ENCODE results near the gene SDCBP2. TPM values are rescaled to one million over a fixed set of nuclear protein-coding genes. Genes with fewer than 3 reads are reported as not detected.

SDCBP2 gene
- total RNA-seq, 1 experiment from 2014 or later = 2.0 TPM

DNA sequence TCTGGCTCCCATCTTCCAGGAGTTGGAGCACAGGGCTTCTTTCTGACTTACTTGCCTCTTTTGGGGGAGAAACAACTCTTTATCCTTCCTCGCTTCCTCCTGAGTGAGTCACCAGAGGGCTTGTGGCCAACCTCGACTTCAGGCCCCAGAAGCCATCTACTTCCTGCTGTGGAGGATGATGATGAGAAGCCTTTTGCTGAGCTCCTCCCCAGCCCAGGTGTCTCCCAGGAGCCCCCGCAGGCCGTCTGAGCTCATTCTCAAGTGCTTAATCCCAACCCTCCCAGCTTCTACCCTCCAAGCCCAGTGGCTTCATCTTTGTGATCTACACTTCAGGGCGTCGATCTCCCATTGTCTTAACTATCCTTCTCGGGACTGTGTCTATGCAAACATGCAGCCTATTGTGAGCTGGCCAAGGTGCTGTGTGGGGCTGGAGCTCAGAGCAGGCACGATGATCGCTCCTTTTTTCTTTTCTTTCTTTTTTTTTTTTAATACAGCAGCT, 27.9 kb downstream of the SDCBP2 start:
- DNase-seq (ENCODE audit: low spot score) = no peak
- in situ Hi-C loops (cut with HindIII; ENCODE audit: low sequenced_read_pairs) = no loop called here

DNA sequence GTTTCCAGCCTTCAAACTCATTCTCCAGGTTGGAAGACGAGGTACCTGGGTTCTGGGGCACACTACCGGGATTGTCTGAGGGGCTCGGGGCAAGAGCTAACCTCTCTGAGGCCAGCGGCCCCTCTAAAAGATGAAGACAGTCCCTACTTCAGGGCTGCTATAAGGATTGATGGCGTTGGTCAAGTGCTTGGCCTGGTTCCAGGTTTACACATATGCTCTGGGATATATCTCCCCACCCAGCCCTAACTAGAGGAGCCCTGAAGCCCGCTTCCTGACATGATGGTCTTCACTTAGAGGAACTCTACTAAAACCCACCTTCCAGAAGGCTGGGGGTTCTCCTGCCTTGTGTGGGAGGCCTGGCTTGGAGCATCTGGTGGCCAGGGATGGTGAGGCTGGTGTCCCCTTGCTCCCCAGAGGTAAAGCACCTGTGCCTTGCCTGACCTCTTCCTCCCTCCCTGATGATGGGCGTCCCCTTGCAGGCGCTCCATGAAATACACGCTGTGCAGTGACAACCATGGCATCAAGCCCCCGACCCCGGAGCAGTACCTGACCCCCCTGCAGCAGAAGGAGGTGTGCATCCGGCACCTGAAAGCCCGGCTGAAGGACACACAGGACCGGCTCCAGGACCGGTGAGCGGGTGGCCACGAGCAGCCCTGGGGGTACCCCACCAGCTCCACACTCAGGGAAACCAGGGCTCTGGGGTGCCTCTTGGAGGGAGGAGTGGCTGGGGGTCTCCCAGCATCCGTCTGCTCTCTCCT, 28.7 kb downstream of the SDCBP2 start:
- in situ Hi-C loops (cut with HindIII; ENCODE audit: low sequenced_read_pairs) = no loop called here
- no peak for DNase-seq (ENCODE audit: low spot score)

DNA sequence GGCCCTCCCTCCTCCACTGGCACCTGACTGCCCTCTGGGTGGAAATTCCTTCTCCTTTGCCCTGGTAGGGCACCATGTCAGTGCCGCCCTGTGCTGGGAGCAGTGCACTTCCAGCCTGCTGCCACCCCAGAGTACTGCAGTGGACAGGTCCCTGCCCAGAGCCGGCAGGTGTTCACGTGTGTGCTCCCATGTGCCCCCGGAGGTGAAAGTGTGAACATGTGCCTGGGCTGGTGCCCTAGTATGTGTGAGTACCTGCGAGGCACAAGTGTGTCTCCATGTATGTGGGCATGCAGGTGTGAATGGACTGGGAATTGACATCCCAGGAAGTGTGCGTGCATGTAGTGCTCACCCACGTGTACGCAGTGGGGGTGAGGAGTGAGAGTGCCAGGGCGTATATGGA, 29.4 kb downstream of the SDCBP2 start:
- DNase-seq (ENCODE audit: low spot score) = no peak
- in situ Hi-C loops (cut with HindIII; ENCODE audit: low sequenced_read_pairs) = no loop called here

DNA sequence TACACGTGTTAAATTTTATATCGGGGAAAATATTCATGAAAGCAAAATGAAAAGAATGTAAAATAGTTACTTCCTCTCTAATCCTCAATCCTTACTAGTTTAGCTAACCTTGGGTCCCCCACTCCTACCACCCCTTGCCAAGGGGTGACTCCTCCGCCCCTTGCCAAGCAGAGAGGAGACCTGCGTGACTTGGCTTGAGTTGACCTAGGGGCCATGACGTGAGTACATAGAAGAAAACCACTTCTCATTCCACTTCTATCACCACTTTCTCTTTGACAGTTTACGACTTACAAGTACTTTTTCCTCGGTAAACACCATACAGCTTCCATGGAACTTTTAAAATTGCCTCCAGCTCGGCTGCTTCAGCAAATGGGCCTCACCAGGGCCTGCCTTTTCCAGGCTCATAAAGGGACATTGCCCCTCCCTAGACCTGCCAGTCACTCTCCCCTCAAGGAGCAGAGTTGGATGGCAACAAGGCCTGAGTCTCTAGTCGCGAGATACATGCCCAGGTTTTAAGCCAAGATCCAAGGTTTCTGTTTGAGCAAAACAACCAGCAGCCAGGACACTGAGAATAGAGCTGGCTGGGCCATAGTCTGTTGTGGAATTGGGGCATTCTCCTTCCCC, 29.9 kb downstream of the SDCBP2 start:
- in situ Hi-C loops (cut with HindIII; ENCODE audit: low sequenced_read_pairs) = no loop called here
- DNase-seq (ENCODE audit: low spot score) = no peak

DNA sequence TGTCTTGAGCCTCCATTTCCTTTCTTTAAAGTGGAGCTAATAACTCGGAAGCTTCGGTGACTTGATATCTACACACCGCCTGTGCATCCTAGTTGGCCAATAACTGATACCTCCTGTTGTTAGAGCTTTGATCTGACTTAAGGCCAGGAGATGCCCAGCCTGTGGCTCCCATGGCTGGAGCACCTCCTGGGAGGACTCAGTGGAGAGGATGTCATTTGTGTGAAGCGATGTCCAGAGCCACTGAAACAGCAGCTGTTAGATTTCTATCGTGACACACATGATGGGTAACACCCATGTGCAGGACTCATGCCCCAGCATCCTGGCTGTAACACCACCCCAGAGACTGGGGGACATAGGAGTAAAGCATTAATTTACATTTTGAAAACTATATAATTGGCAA, 30.8 kb downstream of the SDCBP2 start:
- DNase-seq (ENCODE audit: low spot score) = no peak
- in situ Hi-C loops (cut with HindIII; ENCODE audit: low sequenced_read_pairs) = no loop called here

DNA sequence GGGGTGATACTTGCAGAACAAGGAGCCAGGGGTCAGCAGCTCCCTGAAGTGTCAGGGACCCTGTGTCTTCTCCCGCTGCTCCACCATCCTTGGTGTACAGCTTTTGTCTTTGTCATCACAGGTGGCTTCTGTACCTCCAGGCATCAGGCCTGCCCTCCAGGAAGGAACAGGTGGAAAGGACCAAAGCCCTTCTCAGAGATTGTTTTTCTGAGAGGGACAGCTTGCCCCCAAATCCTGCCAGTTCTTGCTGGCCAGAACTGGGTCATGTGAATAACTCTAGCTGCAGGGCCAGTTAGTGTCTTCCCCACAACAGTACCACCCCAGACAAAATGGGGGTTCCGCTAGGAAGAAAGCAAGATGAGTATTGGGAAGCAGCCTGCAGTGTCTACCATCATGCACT, 31.5 kb downstream of the SDCBP2 start:
- DNase-seq (ENCODE audit: low spot score) = peak; percentile 78
- in situ Hi-C loops (cut with HindIII; ENCODE audit: low sequenced_read_pairs) = no loop called here

DNA sequence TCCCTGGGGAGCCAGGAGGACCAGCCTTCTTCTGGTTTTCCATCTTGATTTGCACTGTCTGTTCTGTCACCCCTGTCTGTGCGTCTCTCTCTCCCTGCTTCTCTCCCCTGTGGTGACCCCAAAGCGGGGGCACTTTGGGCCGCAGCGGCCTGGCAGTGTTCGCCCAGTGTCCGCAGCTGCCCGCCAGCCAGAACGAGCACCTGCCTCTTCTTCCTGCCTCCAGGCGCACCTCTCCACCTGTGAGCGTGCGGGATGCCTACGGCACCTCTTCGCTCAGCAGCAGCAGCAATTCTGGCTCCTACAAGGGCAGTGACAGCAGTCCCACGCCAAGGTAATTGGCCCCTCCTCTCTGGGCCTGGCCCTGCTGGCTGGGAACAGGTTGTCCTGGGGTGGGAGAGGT, 32.0 kb downstream of the SDCBP2 start:
- in situ Hi-C loops (cut with HindIII; ENCODE audit: low sequenced_read_pairs) = no loop called here
- DNase-seq (ENCODE audit: low spot score) = no peak

DNA sequence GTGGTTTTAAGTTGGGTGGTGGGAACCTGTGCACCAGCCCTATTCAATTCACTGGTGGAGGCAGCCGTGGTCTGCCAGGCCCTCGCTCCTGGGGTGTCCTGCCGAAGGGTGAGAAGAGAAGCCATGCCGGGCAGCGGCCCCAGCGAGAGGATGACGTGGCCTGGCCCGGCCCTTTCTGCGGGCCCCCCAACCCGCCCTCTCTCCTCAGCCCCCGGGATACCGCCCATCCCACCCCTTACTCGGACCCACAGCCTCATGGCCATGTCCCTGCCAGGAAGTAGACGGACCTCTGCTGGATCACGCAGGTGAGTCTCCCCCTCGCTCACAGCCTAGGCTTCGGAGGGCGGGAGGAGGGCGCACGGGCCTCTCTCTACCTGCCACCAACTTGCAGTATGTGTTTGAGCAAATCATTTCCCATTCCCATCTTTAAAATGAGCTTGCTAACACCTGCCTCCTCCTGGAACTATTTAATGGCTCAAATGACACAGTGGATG, 32.8 kb downstream of the SDCBP2 start:
- in situ Hi-C loops (cut with HindIII; ENCODE audit: low sequenced_read_pairs) = no loop called here
- no peak for DNase-seq (ENCODE audit: low spot score)

DNA sequence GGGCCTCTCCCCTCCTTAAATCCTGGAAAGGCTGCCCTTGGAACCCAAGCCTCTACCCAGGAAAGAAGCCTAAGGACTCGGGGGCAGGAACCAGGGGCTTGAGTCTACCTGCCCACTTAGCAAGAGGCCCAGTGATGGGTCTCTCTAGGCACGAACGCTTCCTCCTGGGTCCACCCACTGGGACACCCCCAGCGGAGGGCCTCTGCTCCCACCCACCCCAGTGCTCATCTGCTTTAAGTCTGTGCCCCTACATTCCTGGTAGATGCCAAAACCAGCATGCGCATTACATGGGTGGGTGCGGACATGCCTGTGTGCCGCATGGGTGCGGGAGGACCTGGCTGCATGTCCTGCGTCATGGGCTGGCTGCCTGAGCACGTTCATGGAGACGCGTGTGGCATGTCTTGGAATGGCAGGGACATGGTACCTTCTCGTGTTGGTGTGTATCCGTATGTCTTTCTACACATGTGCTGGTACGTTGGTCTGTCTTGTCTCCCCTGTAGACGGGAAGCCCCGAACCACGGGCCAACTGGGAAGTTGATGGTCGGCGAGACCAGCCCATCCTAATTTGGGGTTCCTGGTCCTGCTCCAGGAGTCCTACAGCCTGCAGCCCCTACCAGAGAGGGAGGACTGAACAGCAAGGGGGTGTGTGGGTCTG, 33.5 kb downstream of the SDCBP2 start:
- in situ Hi-C loops (cut with HindIII; ENCODE audit: low sequenced_read_pairs) = no loop called here
- no peak for DNase-seq (ENCODE audit: low spot score)

DNA sequence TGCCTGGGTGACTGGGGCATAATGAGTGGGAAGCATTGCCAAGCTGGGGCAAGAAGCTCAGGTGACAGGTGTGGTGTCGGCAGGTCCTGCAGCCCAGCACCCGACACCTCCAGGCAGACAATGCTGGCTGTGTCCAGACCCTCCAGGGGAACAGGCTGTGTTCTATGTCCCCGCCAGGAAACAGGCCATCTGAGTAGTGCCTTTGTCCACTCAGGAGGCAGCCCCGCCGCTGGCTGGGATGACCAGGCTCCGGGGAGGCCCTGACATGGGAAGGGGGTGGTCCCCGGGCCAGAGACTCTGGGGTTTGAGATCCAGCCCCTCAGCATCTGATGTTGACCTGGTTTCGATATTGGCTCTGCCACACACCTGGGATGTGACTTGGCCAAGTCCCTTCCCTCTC, 34.4 kb downstream of the SDCBP2 start:
- in situ Hi-C loops (cut with HindIII; ENCODE audit: low sequenced_read_pairs) = no loop called here
- no peak for DNase-seq (ENCODE audit: low spot score)

DNA sequence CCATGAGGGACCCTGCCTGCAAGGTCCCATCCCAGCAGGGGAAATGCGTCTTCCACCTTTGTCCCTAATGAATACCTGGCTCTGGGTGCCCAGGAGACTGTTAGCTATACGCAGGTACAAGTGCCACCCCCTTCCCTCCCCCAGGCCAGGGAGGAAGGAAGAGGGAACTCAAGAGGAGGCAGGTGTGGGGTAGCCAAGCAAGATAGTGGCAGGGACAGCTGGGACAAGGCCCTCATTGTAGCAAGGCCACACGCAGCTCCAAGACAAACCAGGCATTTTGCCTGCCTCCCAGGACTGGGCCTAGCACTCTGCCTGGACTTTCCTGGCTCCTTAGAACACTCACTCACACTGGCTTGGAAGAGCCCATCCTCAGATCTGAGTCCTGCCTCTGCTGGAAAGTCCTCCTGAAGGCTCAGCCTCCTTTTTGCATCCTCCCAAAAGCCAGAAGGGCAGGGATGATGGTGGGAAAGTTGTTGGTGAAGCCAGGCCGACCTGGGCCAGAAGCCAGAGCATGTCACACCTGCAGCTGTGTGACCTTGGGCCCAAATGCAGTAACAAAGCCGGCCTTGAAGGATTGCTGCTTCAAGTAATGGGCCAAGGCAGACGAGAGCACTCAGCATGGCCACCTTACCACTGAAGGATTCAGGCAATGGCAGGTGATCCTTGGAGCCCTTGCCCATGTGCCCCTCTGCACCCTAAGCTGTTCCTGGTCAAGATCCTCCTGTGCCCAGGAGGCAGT, 35.1 kb downstream of the SDCBP2 start:
- in situ Hi-C loops (cut with HindIII; ENCODE audit: low sequenced_read_pairs) = no loop called here

DNA sequence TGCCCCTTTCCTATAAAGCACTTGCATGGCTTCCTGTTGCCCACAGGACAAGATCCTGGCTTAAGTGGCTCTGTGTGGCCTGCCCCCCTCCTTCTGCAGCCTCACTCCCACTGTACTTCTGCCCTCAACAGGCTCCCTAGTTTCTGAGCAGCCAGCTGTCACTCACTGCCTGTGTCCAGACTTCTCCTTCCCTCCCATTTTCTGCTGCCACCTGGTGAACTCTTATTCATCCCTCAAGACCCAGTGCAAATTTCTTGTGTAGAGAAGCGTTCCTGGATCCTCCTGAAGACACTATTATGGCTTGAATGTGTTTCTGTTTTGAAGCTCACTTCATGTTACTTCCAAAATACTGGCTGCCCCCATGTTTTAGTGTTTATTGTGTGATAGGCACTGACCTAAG, 36.3 kb downstream of the SDCBP2 start:
- DNase-seq (ENCODE audit: low spot score) = no peak
- in situ Hi-C loops (cut with HindIII; ENCODE audit: low sequenced_read_pairs) = no loop called here

More for the DNA sequence above, 35.1 kb downstream of the SDCBP2 start:
- DNase-seq (ENCODE audit: low spot score) = no peak

DNA sequence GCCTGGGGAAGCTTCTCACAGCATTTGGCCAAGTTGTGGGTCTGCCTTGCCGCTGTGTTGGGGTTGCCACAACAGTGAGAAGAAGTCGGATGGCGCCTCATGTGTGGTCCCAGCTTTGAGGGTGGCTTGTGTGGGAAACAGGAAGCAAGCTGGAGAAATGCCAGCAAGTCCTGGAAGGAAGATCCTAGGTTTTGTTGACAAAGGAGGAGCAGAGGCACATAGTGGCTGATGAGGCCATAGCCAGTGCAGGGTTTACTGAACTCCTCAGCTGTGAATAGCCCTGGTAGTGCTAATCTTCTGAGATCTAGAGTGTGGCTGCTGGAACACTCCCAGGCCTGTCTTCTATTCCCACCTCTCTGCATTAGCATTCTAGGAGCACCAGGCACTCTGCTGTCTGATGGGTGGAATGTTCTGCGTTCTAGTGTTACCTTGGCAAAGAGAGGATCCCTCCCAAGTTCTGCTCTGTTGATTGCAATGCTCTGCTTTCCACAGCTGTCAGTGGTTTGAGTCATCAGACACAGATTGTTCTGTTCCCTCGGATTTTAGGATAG, 37.7 kb downstream of the SDCBP2 start:
- in situ Hi-C loops (cut with HindIII; ENCODE audit: low sequenced_read_pairs) = no loop called here

DNA sequence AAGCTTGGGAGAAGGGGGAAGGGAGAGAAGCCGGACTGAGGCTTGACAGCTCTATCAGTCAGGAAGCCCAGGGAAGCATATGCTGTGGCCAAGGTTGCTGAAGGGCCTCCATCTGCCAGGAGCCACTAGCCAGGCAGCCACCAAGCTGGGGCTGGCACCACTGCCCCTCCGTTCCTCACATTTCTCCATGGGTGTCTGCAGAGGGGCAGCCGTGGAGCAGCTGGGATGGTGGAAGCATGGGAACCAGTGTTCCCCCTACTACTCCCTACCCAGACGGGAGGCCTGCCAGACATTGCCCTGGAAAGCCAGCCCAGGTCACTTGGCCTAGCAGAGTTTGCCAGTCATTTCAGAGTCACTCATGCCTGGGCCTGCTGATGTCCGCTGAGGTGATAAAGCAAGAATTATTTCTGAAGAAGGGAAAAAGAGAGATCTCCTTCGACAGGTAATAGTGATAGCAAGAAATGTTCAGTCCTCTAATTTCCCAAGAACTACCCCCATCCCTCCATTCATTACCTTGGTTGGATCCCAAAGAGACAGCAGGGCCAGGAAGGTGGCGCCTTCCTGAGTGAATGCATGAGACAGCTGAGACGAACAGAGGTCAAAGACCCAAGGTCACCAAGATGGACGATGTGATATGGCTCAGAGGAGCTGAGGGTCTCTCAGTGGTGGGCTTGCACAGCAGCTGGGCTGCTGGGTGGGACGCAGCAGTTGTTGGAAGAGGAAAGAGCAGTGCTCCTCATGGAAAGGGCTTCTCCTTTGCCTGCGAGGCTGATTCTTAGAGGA, 41.0 kb downstream of the SDCBP2 start:
- DNase-seq (ENCODE audit: low spot score) = peak; percentile 91
- in situ Hi-C loops (cut with HindIII; ENCODE audit: low sequenced_read_pairs) = no loop called here

More for the DNA sequence above, 37.7 kb downstream of the SDCBP2 start:
- DNase-seq (ENCODE audit: low spot score) = no peak

DNA sequence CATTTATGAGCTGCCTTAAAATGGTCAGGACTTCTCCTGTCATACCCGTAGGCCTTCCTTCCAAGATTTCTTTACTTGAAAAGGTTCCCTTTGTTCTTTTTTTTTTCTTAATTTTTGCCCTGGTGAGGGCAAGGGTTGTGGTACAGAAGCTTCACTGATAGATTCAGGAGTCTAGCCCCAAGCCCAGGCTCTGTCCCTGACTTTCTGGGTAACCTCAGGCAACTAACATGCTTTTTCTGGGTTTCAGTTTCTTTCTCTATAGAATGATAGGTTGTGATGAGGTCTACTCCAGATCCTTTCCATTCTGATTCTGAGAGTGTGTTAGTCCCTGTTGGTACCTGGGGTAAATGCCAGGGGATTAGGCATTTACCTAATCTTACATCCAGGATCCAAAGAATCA, 41.6 kb downstream of the SDCBP2 start:
- in situ Hi-C loops (cut with HindIII; ENCODE audit: low sequenced_read_pairs) = no loop called here
- no peak for DNase-seq (ENCODE audit: low spot score)

DNA sequence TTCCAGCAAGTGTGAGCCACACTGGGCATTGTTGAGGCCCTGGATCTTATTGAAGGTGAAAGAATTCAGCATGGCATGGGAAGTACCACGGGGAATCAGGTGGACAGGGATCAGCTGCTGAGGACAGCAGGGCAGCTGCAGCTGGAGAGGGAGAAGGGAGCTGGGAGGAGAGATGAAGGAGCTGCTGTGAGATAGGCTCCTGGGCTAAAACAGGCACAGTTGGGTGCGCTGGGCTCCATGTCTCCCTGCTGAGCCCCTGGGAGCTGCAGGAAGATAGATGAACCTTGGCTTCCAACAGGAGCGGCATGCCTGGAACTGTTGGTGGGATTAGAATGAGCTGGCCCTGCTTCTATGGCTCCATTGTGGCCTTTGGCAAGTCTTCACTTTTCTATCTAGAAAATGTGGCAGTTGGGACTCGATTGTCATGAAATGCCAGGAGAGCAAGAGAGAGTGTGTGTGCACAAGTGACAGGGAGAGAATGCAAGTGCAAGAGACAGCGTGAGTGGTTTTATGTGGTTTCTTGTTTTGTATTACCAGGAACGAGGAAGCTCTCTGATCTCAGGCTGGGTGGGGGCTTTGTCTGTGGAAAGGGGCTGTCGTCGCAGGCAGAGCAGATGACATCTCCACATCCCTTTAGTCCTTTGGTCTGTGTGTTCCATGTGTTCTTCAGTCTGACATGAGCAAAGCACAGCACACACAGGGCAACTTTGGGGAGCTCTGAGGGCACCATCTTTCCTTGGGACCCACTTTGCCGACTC, 42.5 kb downstream of the SDCBP2 start:
- in situ Hi-C loops (cut with HindIII; ENCODE audit: low sequenced_read_pairs) = no loop called here
- DNase-seq (ENCODE audit: low spot score) = peak; percentile 18

DNA sequence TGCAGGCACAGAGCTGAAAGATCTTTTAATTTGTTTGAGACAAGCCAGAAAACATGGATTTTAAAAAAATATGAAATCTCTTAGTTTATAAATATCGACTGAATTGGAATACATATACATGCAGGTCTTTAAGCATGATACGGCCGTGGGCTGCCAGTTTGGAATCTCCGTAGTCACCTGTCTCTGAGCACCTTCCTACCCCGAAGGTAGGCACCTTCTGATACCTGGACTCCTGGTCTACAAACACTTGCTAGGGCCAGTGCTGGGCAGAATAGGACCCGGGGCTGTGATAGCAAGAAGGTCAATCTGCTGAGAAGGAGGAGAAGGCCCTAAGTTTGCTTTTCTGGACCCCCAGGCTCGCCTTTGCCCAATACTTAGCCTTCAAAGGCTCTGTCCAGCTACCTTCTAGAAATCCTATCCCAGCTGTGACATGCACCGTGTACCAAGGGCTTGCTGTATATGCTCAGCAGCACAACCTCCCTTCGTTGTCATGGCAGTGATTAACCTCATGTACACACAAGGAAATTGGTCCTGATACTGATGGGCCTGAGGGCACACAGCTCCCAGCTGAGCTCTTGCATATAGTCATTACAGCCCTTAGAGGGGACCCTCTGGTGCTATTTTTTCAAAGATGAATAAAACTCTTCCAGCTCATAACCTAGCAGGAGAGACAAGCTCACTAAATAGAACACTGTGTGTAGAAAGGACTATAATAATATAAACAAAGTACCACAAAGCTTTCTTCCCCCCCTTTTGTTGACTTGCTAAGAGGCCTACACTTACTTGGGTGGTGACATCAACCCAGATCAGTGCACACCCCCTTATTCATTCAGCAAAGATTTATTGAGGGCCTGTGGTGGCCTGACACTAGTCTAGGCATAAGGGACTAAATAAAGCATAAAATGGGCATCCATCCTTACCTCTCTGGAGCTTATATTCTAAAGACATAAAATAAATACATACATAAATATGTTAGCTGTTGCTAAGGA, 45.1 kb downstream of the SDCBP2 start:
- in situ Hi-C loops (cut with HindIII; ENCODE audit: low sequenced_read_pairs) = no loop called here

More for the DNA sequence above, 45.1 kb downstream of the SDCBP2 start:
- no peak for DNase-seq (ENCODE audit: low spot score)

All from G401 (cell line).